OCI-LY3 (cell line): ENCODE measurements around the gene PROM1.

Experiments
- CTCF ChIP-seq: fragments of 200-600, 300-600 bp; sonication (generic); IDR thresholded peaks from 2 replicates; pipeline ENCODE4 v1.5.1; 2014; ENCODE audit warnings: antibody characterized with exemption, low read length, low read depth
- EZH2phosphoT487 ChIP-seq: fragments of 200-600 bp; shearing (Covaris generic); IDR thresholded peaks from 2 replicates; pipeline ENCODE4 v1.6.1; 2018; ENCODE audit warnings: antibody characterized with exemption, mixed run types, low read depth

GRCh38 chr4:16000708-16001483, 82.9 kb downstream of the PROM1 start:
- TF ChIP-seq EZH2phosphoT487 (no peak), CTCF (no peak)
